ENCODE results near the gene ENO1.
"Not testable (repeated sequence)": the region's sequence is repeated elsewhere in the genome, so short reads cannot be mapped to it uniquely, and the experiment has no call there.

Gene ENO1

GRCh38 chr1:8878448-8878697 lies at the start of gene ENO1:
TSS of gene ENO1 (minus strand) at chr1:8878686. CDS start at chr1:8874908, 3,778 bp downstream.
- no peak for TF ChIP-seq CTCF (IDR thresholded peaks at IDR 0.05; ENCODE audit: borderline replicate concordance, insufficient read depth, low read depth, low read length)
- H3K4me3 ChIP-seq (ENCODE audit: low read depth, low read length), result peak within 1 kb of the TSS; percentile 97

- TF ChIP-seq CTCF (IDR thresholded peaks at IDR 0.05; ENCODE audit: borderline replicate concordance, insufficient read depth, low read depth, low read length), result no peak
- no peak overlapping the region for H3K4me3 ChIP-seq (ENCODE audit: low read depth, low read length)
Measured at GRCh38 chr1:8926707-8927694, 48.5 kb upstream of the ENO1 start.

- H3K4me3 ChIP-seq (ENCODE audit: low read depth, low read length), result no peak overlapping the region
- TF ChIP-seq CTCF (IDR thresholded peaks at IDR 0.05; ENCODE audit: borderline replicate concordance, insufficient read depth, low read depth, low read length), result no peak
Measured at GRCh38 chr1:8925960-8926359, 47.5 kb upstream of the ENO1 start.

GRCh38 chr1:8925406-8925805 lies 46.9 kb upstream of the ENO1 start:
- TF ChIP-seq CTCF (IDR thresholded peaks at IDR 0.05; ENCODE audit: borderline replicate concordance, insufficient read depth, low read depth, low read length), result no peak
- no peak overlapping the region for H3K4me3 ChIP-seq (ENCODE audit: low read depth, low read length)

- no peak overlapping the region for H3K4me3 ChIP-seq (ENCODE audit: low read depth, low read length)
- no peak for TF ChIP-seq CTCF (IDR thresholded peaks at IDR 0.05; ENCODE audit: borderline replicate concordance, insufficient read depth, low read depth, low read length)
Measured at GRCh38 chr1:8922962-8923361, 44.5 kb upstream of the ENO1 start.

- not testable (repeated sequence) for H3K4me3 ChIP-seq (ENCODE audit: low read depth, low read length)
Measured at GRCh38 chr1:8917536-8917935, 39.0 kb upstream of the ENO1 start.

- TF ChIP-seq CTCF (IDR thresholded peaks at IDR 0.05; ENCODE audit: borderline replicate concordance, insufficient read depth, low read depth, low read length), result no peak
- H3K4me3 ChIP-seq (ENCODE audit: low read depth, low read length), result no peak overlapping the region
Measured at GRCh38 chr1:8915446-8915845, 37.0 kb upstream of the ENO1 start.

All from GM12875 (cell line).